Left lung (tissue), 10 donors: ENCODE data around the gene PHACTR2. TPM values are rescaled to one million over a fixed set of nuclear protein-coding genes. Genes with fewer than 3 reads are reported as not detected.
"Not testable (repeated sequence)": the region's sequence is repeated elsewhere in the genome, so short reads cannot be mapped to it uniquely, and the experiment has no call there.

Experiments used
- ATAC-seq: fragments of 200-7000 bp; cut with Tn5 transposase; one replicate; pipeline ENCODE4 v1.9.1; 2020; ENCODE audit warnings: moderate library complexity
- DNase-seq, 4 donors: peaks; one replicate each; pipeline ENCODE4 v3.0.0-alpha.2; 2013 to 2020
- H3K27ac ChIP-seq, 2 donors: fragments of 200-600 bp; sonication (generic) in 1 of 2; one replicate each; pipeline versions ENCODE4 v1.5.0 to v1.8.0; 2020 to 2021
- H3K27me3 ChIP-seq, 2 donors: fragments of 200-600 bp; sonication (generic) in 1 of 2; one replicate each; pipeline versions ENCODE4 v1.5.0 to v1.8.0; 2020 to 2021
- H3K36me3 ChIP-seq, 2 donors: fragments of 200-600 bp; sonication (generic) in 1 of 2; one replicate each; pipeline versions ENCODE4 v1.5.0 to v1.8.0; 2020 to 2021
- H3K4me1 ChIP-seq, 2 donors: fragments of 200-600 bp; one replicate each; pipeline ENCODE4 v1.8.0; 2021
- H3K4me3 ChIP-seq, 2 donors: fragments of 200-600 bp; sonication (generic) in 1 of 2; one replicate each; pipeline versions ENCODE4 v1.5.0 to v1.8.0; 2020 to 2021; ENCODE audit warnings: mild to moderate bottlenecking in 1 of 2
- H3K9me3 ChIP-seq, 2 donors: fragments of 200-600 bp; sonication (generic) in 1 of 2; one replicate each; pipeline versions ENCODE4 v1.5.0 to v1.8.0; 2020 to 2021
- intact Hi-C, 2 donors: fragments of 100-400 bp; cut with DNase I; formaldehyde crosslinking; loops; one replicate each; pipeline versions ENCODE4 v1.11.2 to v1.14.2; 2022
- polyA plus RNA-seq, 6 donors: library from polyadenylated mRNA; unstranded; fragments of 120-200 nt; gene quantifications; one replicate each; pipeline ENCODE4 v1.2.1, GENCODE V29; 2013; ENCODE audit not compliant: insufficient read length in 6 of 6
- total RNA-seq, 2 donors: library from RNA; stranded (reverse); fragmentation: NEBNext Ultra II Directional; extraction: Animal tissue kit (Norgen Biotek cat#: 25700); gene quantifications; one replicate each; pipeline ENCODE4 v1.2.1, GENCODE V29; 2021
- TF ChIP-seq, protein P1 (sequence below), 2 donors: fragments of 200-600 bp; sonication (generic) in 1 of 2; IDR thresholded peaks; one replicate each; pipeline versions ENCODE4 v1.5.0 to v1.8.0; 2021; ENCODE audit warnings: antibody characterized with exemption in 2 of 2
- donor health status: DM: no; HTN: yes; CAD: no.
- donor health status: DM: no; HTN: no; CAD: no.

The PHACTR2 gene
- total and polyA plus RNA-seq, 8 donors, result 43.7 to 71.1 (median 49.8) TPM

DNA sequence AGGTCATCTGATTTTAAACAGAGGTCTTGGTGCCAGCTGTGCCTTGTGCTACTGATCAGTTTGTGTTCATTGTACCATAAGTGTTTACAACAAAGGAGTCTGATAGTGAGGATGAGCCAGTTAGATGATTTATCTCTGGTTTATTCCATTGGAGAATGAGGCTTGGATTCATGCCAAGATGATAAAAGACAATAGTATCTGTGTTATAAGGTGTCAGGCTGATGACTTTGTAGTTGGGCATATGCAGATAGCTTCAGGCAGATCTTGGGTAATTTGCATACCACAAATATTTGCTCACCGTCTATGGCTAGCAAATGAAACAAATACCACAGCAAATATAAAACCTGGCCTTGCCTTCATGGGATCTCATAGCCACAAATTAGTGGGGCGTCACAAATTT lies 43.3 kb upstream of the PHACTR2 start:
- ATAC-seq (no peak), DNase-seq (no peak)
- Histone ChIP-seq H3K27me3 (no peaks in the 10 kb centered on the region), H3K36me3 (no peaks in the 10 kb centered on the region), H3K4me3 (no peak overlapping the region), H3K27ac (no peak overlapping the region), H3K9me3 (no peaks in the 10 kb centered on the region), H3K4me1 (no peaks in the 10 kb centered on the region)
- TF ChIP-seq, protein P1, sequence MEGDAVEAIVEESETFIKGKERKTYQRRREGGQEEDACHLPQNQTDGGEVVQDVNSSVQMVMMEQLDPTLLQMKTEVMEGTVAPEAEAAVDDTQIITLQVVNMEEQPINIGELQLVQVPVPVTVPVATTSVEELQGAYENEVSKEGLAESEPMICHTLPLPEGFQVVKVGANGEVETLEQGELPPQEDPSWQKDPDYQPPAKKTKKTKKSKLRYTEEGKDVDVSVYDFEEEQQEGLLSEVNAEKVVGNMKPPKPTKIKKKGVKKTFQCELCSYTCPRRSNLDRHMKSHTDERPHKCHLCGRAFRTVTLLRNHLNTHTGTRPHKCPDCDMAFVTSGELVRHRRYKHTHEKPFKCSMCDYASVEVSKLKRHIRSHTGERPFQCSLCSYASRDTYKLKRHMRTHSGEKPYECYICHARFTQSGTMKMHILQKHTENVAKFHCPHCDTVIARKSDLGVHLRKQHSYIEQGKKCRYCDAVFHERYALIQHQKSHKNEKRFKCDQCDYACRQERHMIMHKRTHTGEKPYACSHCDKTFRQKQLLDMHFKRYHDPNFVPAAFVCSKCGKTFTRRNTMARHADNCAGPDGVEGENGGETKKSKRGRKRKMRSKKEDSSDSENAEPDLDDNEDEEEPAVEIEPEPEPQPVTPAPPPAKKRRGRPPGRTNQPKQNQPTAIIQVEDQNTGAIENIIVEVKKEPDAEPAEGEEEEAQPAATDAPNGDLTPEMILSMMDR (IDR thresholded peaks at IDR 0.05), result no peak
- intact Hi-C loops, result no loop called here

DNA sequence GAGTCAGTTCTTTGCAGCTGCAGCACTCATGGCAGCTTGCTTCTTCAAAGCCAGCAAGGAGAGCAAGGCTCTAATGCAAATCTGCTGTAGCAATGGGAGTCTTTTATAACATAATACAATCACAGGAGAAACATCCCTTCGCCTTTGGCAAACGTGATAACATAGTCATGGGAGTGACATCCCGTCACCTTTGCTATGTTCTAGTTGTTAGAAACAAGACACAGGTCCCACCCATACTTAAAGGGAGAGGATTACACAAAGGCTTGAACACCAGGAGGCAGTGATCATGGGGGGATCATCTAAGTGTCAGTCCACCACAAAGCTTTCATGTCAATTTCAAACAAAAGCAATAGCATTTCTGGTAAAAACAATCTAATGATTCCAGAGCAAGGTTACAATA lies 40.1 kb upstream of the PHACTR2 start:
- no peak for ATAC-seq
- Histone ChIP-seq H3K27ac (no peak overlapping the region), H3K4me3 (no peak overlapping the region), H3K27me3 (no peaks in the 10 kb centered on the region), H3K9me3 (no peaks in the 10 kb centered on the region), H3K36me3 (no peaks in the 10 kb centered on the region), H3K4me1 (no peaks in the 10 kb centered on the region)
- intact Hi-C loops, result no loop called here
- DNase-seq, result no peak
- TF ChIP-seq, protein P1 (IDR thresholded peaks at IDR 0.05), result no peak

DNA sequence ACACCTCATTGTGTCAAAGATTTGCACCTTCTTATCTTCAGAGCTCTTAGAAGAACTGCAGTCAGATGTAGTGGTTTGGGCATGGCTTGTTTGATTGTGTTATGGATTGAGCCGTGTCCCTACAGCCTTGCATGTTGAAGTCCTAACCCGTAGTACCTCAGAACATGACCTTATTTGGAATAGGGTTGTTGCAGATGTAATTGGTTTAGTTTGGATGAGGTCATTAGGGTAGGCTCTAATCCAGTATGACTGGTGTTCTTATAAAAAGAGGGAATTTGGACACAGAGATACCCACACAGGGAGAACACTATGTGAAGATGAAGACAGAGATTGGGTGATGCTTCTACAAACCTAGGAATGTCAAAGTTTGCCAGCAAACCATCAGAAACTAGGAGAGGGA lies 35.4 kb upstream of the PHACTR2 start:
- ATAC-seq (no peak), DNase-seq (no peak)
- no peaks in the 10 kb centered on the region for H3K36me3 ChIP-seq
- no peaks in the 10 kb centered on the region for H3K9me3 ChIP-seq
- intact Hi-C loops, result no loop called here
- H3K4me1 ChIP-seq, result no peaks in the 10 kb centered on the region
- no peak overlapping the region for H3K27ac ChIP-seq
- TF ChIP-seq, protein P1 (IDR thresholded peaks at IDR 0.05), result no peak
- H3K4me3 ChIP-seq, result no peak overlapping the region
- H3K27me3 ChIP-seq, result no peaks in the 10 kb centered on the region

DNA sequence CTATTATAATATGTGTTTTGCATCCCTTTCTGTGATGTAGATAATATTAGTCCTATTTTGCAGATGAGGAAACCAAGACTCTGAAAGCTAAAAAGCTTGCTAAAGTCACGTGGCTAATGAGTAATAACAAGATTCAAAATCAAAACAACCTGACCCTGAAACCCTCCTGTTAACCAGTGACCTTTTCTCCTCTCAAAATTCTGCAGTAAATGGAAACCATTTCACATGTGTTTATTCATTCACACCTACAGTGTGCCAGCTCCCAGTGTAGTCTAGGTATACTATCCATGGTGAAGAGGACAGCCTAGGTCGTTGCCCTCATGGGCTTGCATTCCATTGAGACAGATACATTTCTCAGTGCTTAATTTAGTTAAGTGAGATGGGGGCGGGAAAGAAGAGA lies 30.6 kb upstream of the PHACTR2 start:
- Histone ChIP-seq H3K4me1 (no peaks in the 10 kb centered on the region), H3K4me3 (no peak overlapping the region), H3K27me3 (no peaks in the 10 kb centered on the region), H3K9me3 (no peaks in the 10 kb centered on the region), H3K36me3 (no peaks in the 10 kb centered on the region), H3K27ac (no peak overlapping the region)
- TF ChIP-seq, protein P1 (IDR thresholded peaks at IDR 0.05), result no peak
- DNase-seq (no peak), ATAC-seq (no peak)
- intact Hi-C loops, result no loop called here

DNA sequence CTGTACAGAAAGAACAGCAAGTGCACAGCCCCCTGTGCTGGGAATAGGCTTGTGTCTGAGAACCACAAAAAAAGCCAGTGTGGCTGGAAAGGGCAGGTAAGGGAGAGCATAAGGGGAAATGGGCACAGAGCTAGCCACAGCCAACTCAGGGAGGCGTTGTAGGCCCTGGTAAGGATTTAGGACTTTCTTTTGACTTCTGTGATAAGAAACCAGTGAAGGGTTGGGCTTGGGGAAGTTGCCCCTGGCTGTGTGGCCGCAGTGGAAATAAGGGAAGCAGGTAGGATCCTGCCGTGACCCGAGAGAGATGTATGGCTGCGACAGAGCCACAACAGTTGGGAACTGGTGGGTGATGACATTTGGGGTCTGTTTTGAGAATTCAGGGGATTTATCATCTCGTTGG lies 30.0 kb upstream of the PHACTR2 start:
- ATAC-seq (no peak), DNase-seq (no peak)
- Histone ChIP-seq H3K9me3 (no peaks in the 10 kb centered on the region), H3K27ac (no peak overlapping the region), H3K36me3 (no peaks in the 10 kb centered on the region), H3K27me3 (no peaks in the 10 kb centered on the region), H3K4me1 (no peaks in the 10 kb centered on the region), H3K4me3 (no peak overlapping the region)
- TF ChIP-seq, protein P1 (IDR thresholded peaks at IDR 0.05), result no peak
- intact Hi-C loops, result no loop called here

DNA sequence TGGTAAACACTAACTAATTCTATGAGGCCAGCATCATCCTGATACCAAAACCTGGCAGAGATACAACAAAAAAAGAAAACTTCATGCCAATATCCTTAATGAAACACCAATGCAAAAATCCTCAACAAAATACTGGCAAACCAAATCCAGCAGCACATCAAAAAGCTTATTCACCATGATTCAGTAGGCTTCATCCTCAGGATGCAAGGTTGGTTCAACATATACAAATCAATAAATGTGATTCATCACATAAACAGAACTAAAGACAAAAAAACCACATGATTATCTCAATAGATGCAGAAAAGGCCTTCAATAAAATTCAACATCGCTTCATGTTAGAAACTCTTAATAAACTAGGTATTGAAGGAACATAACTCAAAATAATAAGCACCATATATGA lies 28.4 kb upstream of the PHACTR2 start:
- ATAC-seq, H3K27ac ChIP-seq, H3K4me1 ChIP-seq, intact Hi-C loops, H3K4me3 ChIP-seq, H3K9me3 ChIP-seq, H3K27me3 ChIP-seq, DNase-seq, H3K36me3 ChIP-seq: not testable (repeated sequence)

DNA sequence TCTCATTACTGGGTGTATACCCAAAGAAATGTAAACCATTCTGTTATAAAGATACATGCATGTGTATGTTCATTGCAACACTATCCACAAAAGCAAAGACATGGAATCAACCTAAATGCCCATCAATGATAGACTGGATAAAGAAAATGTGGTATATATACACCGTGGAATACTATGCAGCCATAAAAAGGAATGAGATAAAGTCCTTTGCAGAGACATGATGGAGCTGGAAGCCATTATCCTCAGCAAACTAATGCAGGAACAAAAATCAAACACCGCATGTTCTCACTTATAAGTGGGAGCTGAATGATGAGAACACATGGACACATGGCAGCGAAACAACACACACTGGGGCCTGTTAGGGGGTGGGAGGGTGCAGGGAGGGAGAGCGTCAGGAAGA lies 26.4 kb upstream of the PHACTR2 start:
- not testable (repeated sequence) for ATAC-seq, H3K27ac ChIP-seq

More for the DNA sequence above, 26.4 kb upstream of the PHACTR2 start:
- H3K36me3 ChIP-seq, H3K9me3 ChIP-seq, H3K27me3 ChIP-seq, H3K4me1 ChIP-seq, H3K4me3 ChIP-seq, intact Hi-C loops, DNase-seq: not testable (repeated sequence)
